Suppressor macrophage (primary cell): Measurements from ENCODE around the gene MAPK11.

Experiments used
- DNase-seq, 4 experiments: peaks; one replicate each; pipeline ENCODE4 v3.0.0-alpha.2; 2020 to 2022

The MAPK11 gene

GRCh38 chr22:50246242-50247175 lies 23.7 kb downstream of the MAPK11 start:
- DNase-seq = no peak

GRCh38 chr22:50245214-50246072 lies 24.7 kb downstream of the MAPK11 start:
- DNase-seq = no peak

- DNase-seq = peak; percentile 96 to 98 (median 97)
Observed at GRCh38 chr22:50244420-50245213, 25.6 kb downstream of the MAPK11 start, which contains the start of gene TUBGCP6. Gene TUBGCP6, minus strand, starts transcription at chr22:50245023. Its CDS starts 564 bp downstream, at chr22:50244459.

- peak in 3 of 4 experiments; percentile 20 to 39 (median 25) for DNase-seq
Observed at GRCh38 chr22:50243685-50244419, 26.3 kb downstream of the MAPK11 start.

GRCh38 chr22:50242406-50242949 lies 27.7 kb downstream of the MAPK11 start:
- DNase-seq = no peak

GRCh38 chr22:50238755-50239154 lies 31.4 kb downstream of the MAPK11 start:
- DNase-seq = no peak

GRCh38 chr22:50236731-50237409 lies 33.3 kb downstream of the MAPK11 start:
- peak in 3 of 4 experiments; percentile 23 to 36 (median 32) for DNase-seq

GRCh38 chr22:50233223-50233622 lies 37.0 kb downstream of the MAPK11 start:
- no peak for DNase-seq

GRCh38 chr22:50232481-50233151 lies 37.6 kb downstream of the MAPK11 start:
- DNase-seq = no peak

- no peak for DNase-seq
Observed at GRCh38 chr22:50229370-50229769, 40.8 kb downstream of the MAPK11 start.

- no peak for DNase-seq
Observed at GRCh38 chr22:50228366-50228765, 41.8 kb downstream of the MAPK11 start.

- DNase-seq = no peak
Observed at GRCh38 chr22:50227579-50228215, 42.5 kb downstream of the MAPK11 start.

- no peak for DNase-seq
Observed at GRCh38 chr22:50226875-50227165, 43.4 kb downstream of the MAPK11 start.

GRCh38 chr22:50226063-50226874 lies 43.9 kb downstream of the MAPK11 start:
- DNase-seq = no peak

GRCh38 chr22:50225200-50225969 lies 44.8 kb downstream of the MAPK11 start:
- no peak for DNase-seq

- no peak for DNase-seq
Observed at GRCh38 chr22:50224071-50224470, 46.1 kb downstream of the MAPK11 start.

GRCh38 chr22:50222508-50222907 lies 47.7 kb downstream of the MAPK11 start:
- DNase-seq = no peak
